Measurements from ENCODE around the gene ANKRD13A. TPM values are rescaled to one million over a fixed set of nuclear protein-coding genes. Genes with fewer than 3 reads are reported as not detected.
"Not testable (repeated sequence)": the region's sequence is repeated elsewhere in the genome, so short reads cannot be mapped to it uniquely, and the experiment has no call there.

Gene ANKRD13A
- total and polyA plus RNA-seq, 5 experiments from 2014 or later: 37.0 to 61.7 (median 45.9) TPM

- POLR2A ChIA-PET: interaction anchor here (0.5 kb wide), 1 partner anchor 1773 kb away, joined by 5 read pairs; no protein-coding TSS in a partner anchor
- ATAC-seq: no peak
- Mint-ChIP-seq H3K36me3 (peaks cover 5 to 88% (median 19%) of the 10 kb centered on the region in 3 donors), H3K9me3 (no peaks in the 10 kb centered on the region), H3K4me1 (peaks cover 2 to 17% (median 4%) of the 10 kb centered on the region in 4 donors), H3K27me3 (no peaks in the 10 kb centered on the region), H3K27ac (peak overlapping the region in 6 of 10 donors; percentile 47 to 65 (median 56)), H3K4me3 (no peak overlapping the region)
- DNase-seq: no peak
These were observed 35.9 kb upstream of the ANKRD13A start for GRCh38 chr12:109963330-109963729.

- POLR2A ChIA-PET: interaction anchor here (0.5 kb wide), 1 partner anchor 1772 kb away, joined by 5 read pairs; no protein-coding TSS in a partner anchor
- Mint-ChIP-seq H3K36me3 (peaks cover 5 to 83% (median 19%) of the 10 kb centered on the region in 3 donors), H3K4me3 (no peak overlapping the region), H3K27ac (peak overlapping the region in 7 of 10 donors; percentile 22 to 88 (median 47)), H3K9me3 (no peaks in the 10 kb centered on the region), H3K4me1 (peaks cover 2 to 17% (median 4%) of the 10 kb centered on the region in 4 donors), H3K27me3 (no peaks in the 10 kb centered on the region)
- ATAC-seq (no peak), DNase-seq (no peak)
These were observed 35.3 kb upstream of the ANKRD13A start for GRCh38 chr12:109963743-109964429.

GRCh38 chr12:109966546-109966945 is 32.7 kb upstream of the ANKRD13A start:
- H3K27ac Mint-ChIP-seq: peak overlapping the region in 3 of 10 donors; percentile 58 to 69 (median 69)
- H3K36me3 Mint-ChIP-seq: peaks cover 5 to 81% (median 17%) of the 10 kb centered on the region in 3 donors
- no peak overlapping the region for H3K4me3 Mint-ChIP-seq
- no peak for ATAC-seq
- POLR2A ChIA-PET: no interaction called here
- DNase-seq: no peak
- no peaks in the 10 kb centered on the region for H3K9me3 Mint-ChIP-seq
- H3K4me1 Mint-ChIP-seq: peaks cover 2 to 17% (median 5%) of the 10 kb centered on the region in 4 donors
- no peaks in the 10 kb centered on the region for H3K27me3 Mint-ChIP-seq

GRCh38 chr12:109967383-109968031 is 31.7 kb upstream of the ANKRD13A start:
- H3K4me1 Mint-ChIP-seq: peaks cover 2 to 17% (median 5%) of the 10 kb centered on the region in 4 donors
- no peak overlapping the region for H3K4me3 Mint-ChIP-seq
- no peaks in the 10 kb centered on the region for H3K9me3 Mint-ChIP-seq
- H3K36me3 Mint-ChIP-seq: peaks cover 5 to 83% (median 19%) of the 10 kb centered on the region in 3 donors
- no peak for DNase-seq
- peak overlapping the region in 8 of 10 donors; percentile 2 to 80 (median 62) for H3K27ac Mint-ChIP-seq
- no peaks in the 10 kb centered on the region for H3K27me3 Mint-ChIP-seq
- POLR2A ChIA-PET: no interaction called here
- no peak for ATAC-seq

- DNase-seq: no peak
- peaks cover 5 to 82% (median 18%) of the 10 kb centered on the region in 3 donors for H3K36me3 Mint-ChIP-seq
- peaks cover 2 to 17% (median 5%) of the 10 kb centered on the region in 4 donors for H3K4me1 Mint-ChIP-seq
- POLR2A ChIA-PET: no interaction called here
- H3K27ac Mint-ChIP-seq: peak overlapping the region in 4 of 10 donors; percentile 26 to 70 (median 48)
- no peak for ATAC-seq
- no peaks in the 10 kb centered on the region for H3K9me3 Mint-ChIP-seq
- no peaks in the 10 kb centered on the region for H3K27me3 Mint-ChIP-seq
- H3K4me3 Mint-ChIP-seq: no peak overlapping the region
These were observed 31.2 kb upstream of the ANKRD13A start for GRCh38 chr12:109968032-109968420.

- Mint-ChIP-seq H3K4me3 (no peak overlapping the region), H3K36me3 (peaks cover 5 to 82% (median 19%) of the 10 kb centered on the region in 3 donors), H3K4me1 (peaks cover 4 to 11% (median 8%) of the 10 kb centered on the region in 4 donors), H3K27me3 (no peaks in the 10 kb centered on the region), H3K27ac (no peak overlapping the region), H3K9me3 (no peaks in the 10 kb centered on the region)
- ATAC-seq (no peak), DNase-seq (no peak)
- POLR2A ChIA-PET: no interaction called here
These were observed 30.4 kb upstream of the ANKRD13A start for GRCh38 chr12:109968801-109969200.

GRCh38 chr12:109972821-109973220 is 26.4 kb upstream of the ANKRD13A start:
- POLR2A ChIA-PET: no interaction called here
- peak overlapping the region in 3 of 10 donors; percentile 18 to 27 (median 22) for H3K27ac Mint-ChIP-seq
- no peak overlapping the region for H3K4me3 Mint-ChIP-seq

GRCh38 chr12:109981311-109981710 is 17.9 kb upstream of the ANKRD13A start:
- POLR2A ChIA-PET: interaction anchor here (1.1 kb wide), 1 partner anchor 13 kb away, joined by 5 read pairs; no protein-coding TSS in a partner anchor
- peak in 1 of 10 donors; percentile 6 for DNase-seq
- Mint-ChIP-seq H3K27ac (peak overlapping the region in 6 of 10 donors; percentile 16 to 82 (median 52)), H3K36me3 (peaks cover 6 to 91% (median 46%) of the 10 kb centered on the region in 3 donors), H3K27me3 (no peaks in the 10 kb centered on the region), H3K4me3 (no peak overlapping the region), H3K9me3 (no peaks in the 10 kb centered on the region), H3K4me1 (peaks cover 7 to 31% (median 17%) of the 10 kb centered on the region in 4 donors)
- ATAC-seq: peak in 1 of 2 donors; percentile 46

More at GRCh38 chr12:109972821-109973220, 26.4 kb upstream of the ANKRD13A start:
- Mint-ChIP-seq H3K4me1 (peaks cover 0 to 10% (median 6%) of the 10 kb centered on the region in 4 donors), H3K36me3 (peaks cover 0 to 88% (median 36%) of the 10 kb centered on the region in 3 donors), H3K27me3 (no peaks in the 10 kb centered on the region), H3K9me3 (no peaks in the 10 kb centered on the region)
- no peak for ATAC-seq
- DNase-seq: no peak

GRCh38 chr12:109982210-109982609 is 17.0 kb upstream of the ANKRD13A start:
- Mint-ChIP-seq H3K27me3 (no peaks in the 10 kb centered on the region), H3K9me3 (no peaks in the 10 kb centered on the region), H3K4me1 (peaks cover 7 to 31% (median 17%) of the 10 kb centered on the region in 4 donors), H3K4me3 (no peak overlapping the region), H3K27ac (peak overlapping the region in 7 of 10 donors; percentile 0 to 82 (median 9)), H3K36me3 (peaks cover 6 to 89% (median 43%) of the 10 kb centered on the region in 3 donors)
- DNase-seq (no peak), ATAC-seq (no peak)
- POLR2A ChIA-PET: no interaction called here

- H3K4me1 Mint-ChIP-seq: peaks cover 7 to 30% (median 17%) of the 10 kb centered on the region in 4 donors
- no peak overlapping the region for H3K4me3 Mint-ChIP-seq
- ATAC-seq (no peak), DNase-seq (no peak)
- peaks cover 3 to 89% (median 43%) of the 10 kb centered on the region in 3 donors for H3K36me3 Mint-ChIP-seq
- POLR2A ChIA-PET: no interaction called here
- peak overlapping the region in 1 of 10 donors; percentile 41 for H3K27ac Mint-ChIP-seq
- no peaks in the 10 kb centered on the region for H3K9me3 Mint-ChIP-seq
- H3K27me3 Mint-ChIP-seq: no peaks in the 10 kb centered on the region
These were observed 15.6 kb upstream of the ANKRD13A start for GRCh38 chr12:109983432-109984142.

GRCh38 chr12:109986236-109986635 is 13.0 kb upstream of the ANKRD13A start:
- H3K4me1 Mint-ChIP-seq: peaks cover 9 to 41% (median 18%) of the 10 kb centered on the region in 4 donors
- ATAC-seq: not testable (repeated sequence)
- peaks cover 0 to 88% (median 35%) of the 10 kb centered on the region in 3 donors for H3K36me3 Mint-ChIP-seq

GRCh38 chr12:109987615-109988014 is 11.6 kb upstream of the ANKRD13A start:
- H3K4me3 Mint-ChIP-seq: no peak overlapping the region
- no peak for DNase-seq
- no peaks in the 10 kb centered on the region for H3K27me3 Mint-ChIP-seq
- no peak for ATAC-seq
- peaks cover 0 to 44% (median 20%) of the 10 kb centered on the region in 4 donors for H3K4me1 Mint-ChIP-seq
- peaks cover 0 to 84% (median 29%) of the 10 kb centered on the region in 3 donors for H3K36me3 Mint-ChIP-seq
- peak overlapping the region in 2 of 10 donors; percentile 29 to 36 for H3K27ac Mint-ChIP-seq
- POLR2A ChIA-PET: no interaction called here
- H3K9me3 Mint-ChIP-seq: no peaks in the 10 kb centered on the region

More at GRCh38 chr12:109986236-109986635, 13.0 kb upstream of the ANKRD13A start:
- H3K9me3 Mint-ChIP-seq, POLR2A ChIA-PET, H3K4me3 Mint-ChIP-seq, H3K27me3 Mint-ChIP-seq, DNase-seq: not testable (repeated sequence)
- peak overlapping the region in 1 of 10 donors; percentile 42 for H3K27ac Mint-ChIP-seq
